AG09309 (cell line): ENCODE data around the gene PTTG1IP.
"Not testable (repeated sequence)": the region's sequence is repeated elsewhere in the genome, so short reads cannot be mapped to it uniquely, and the experiment has no call there.

Source experiments
- DNase-seq: peaks from one replicate; pipeline ENCODE4 v3.0.0-alpha.2; 2010; ENCODE audit warnings: low read depth
- H3K4me3 ChIP-seq: 2 replicates; pipeline ENCODE4 v1.5.1; 2011; ENCODE audit warnings: mild to moderate bottlenecking, low read depth, low read length, moderate library complexity; ENCODE audit not compliant: control insufficient read depth
- TF ChIP-seq, protein P1 (sequence below): IDR thresholded peaks from 2 replicates; pipeline ENCODE4 v1.5.1; 2011; ENCODE audit warnings: mild to moderate bottlenecking, low read depth, low read length, inconsistent platforms; ENCODE audit not compliant: insufficient read depth, control insufficient read depth; ENCODE audit errors: missing control alignments

PTTG1IP gene

DNA sequence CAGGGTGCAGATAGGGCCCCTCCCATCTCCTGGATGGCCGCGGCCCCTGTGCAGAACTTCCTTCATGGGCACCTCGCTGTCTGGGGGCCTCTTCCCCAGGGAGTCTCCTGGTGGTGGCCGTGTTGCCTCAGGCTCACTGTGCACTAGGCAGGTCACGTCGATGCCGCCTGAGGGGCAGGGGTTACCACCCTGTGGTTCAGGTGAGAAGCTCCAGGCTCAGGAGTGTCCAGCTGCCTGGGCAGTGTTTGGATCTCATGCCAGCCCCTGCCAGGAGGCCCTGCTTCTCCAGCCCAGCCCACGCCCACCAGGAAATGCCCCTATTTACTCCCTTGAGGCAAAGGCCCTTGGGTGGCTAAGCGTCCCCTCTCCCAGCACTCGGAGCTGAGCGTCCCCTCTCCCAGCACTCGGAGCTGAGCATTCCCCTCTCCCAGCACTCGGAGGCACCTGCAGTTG is 45.1 kb upstream of the PTTG1IP start:
- H3K4me3 ChIP-seq = no peak overlapping the region
- DNase-seq = no peak
- TF ChIP-seq, protein P1, sequence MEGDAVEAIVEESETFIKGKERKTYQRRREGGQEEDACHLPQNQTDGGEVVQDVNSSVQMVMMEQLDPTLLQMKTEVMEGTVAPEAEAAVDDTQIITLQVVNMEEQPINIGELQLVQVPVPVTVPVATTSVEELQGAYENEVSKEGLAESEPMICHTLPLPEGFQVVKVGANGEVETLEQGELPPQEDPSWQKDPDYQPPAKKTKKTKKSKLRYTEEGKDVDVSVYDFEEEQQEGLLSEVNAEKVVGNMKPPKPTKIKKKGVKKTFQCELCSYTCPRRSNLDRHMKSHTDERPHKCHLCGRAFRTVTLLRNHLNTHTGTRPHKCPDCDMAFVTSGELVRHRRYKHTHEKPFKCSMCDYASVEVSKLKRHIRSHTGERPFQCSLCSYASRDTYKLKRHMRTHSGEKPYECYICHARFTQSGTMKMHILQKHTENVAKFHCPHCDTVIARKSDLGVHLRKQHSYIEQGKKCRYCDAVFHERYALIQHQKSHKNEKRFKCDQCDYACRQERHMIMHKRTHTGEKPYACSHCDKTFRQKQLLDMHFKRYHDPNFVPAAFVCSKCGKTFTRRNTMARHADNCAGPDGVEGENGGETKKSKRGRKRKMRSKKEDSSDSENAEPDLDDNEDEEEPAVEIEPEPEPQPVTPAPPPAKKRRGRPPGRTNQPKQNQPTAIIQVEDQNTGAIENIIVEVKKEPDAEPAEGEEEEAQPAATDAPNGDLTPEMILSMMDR = no peak

DNA sequence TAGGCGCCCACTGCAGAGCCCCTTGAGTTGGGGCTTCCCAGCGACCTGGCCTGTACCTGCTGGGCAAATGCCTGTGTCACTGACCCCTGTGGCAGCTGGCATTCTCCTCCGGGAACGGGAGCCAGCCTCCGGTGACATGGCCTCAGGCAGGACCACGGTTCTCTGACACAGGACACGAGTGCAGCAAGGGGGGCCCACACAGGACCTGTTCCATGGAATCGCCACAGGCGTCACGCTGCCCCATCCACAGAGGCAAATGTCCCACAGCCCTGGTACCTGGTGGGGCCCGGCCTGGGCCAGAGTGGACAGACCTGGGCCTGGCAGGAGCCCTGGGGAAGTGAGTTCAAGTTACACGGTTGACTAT is 44.6 kb upstream of the PTTG1IP start:
- TF ChIP-seq, protein P1 = no peak
- H3K4me3 ChIP-seq = no peak overlapping the region
- DNase-seq = no peak

DNA sequence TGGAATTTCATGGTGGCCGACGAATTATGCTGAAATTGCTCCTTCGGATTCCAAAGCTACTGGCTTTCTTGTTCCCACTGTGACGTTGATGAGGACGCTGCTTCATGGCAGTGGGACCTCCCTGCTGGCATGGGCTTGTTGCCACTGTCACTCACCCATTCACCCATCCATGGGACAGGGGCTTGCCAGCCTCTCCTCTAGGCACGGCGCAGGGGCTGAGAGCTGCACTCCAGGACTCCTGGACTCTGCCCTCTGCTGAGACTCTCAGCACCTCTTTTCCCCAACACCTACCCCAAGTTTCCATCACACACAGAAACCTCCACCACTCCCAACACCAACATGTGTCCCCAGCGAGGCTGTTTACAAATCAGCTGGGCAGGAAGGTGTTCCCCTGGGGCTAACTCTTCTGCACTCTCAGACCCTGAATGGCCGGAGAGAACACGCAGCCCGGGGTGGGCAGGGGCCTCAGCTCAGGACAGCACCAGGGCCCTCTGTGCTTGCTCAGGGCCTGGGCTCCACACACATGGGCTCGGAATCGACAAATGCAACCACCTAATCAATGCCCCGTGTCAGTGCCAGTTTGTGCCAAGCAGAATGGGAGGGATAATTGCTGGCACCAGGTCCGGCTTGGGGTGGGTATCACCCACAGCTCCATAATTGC is 44.1 kb upstream of the PTTG1IP start:
- no peak overlapping the region for H3K4me3 ChIP-seq
- TF ChIP-seq, protein P1 = no peak

DNA sequence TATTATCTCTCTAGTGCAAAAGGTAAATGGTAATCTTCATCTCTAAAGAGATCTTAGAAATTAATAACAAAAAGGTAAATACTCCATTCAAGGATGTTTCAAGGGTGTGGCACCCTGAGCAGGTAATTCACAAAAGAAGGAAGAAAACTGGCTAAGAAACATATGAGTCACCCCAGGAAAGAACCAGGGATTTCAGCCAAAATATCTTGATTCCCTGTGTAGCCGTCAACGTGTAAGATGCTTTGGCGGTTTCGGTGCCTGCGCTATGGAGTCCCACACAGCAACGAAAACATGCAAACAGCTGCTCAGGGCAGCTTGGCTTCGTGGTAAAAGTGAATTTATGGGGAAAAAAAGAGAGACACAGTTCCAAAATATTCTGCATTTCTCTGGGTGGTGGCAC is 43.5 kb upstream of the PTTG1IP start:
- TF ChIP-seq, protein P1 = no peak
- H3K4me3 ChIP-seq = no peak overlapping the region
- DNase-seq = no peak

More for the DNA sequence above, 44.1 kb upstream of the PTTG1IP start:
- DNase-seq = no peak

DNA sequence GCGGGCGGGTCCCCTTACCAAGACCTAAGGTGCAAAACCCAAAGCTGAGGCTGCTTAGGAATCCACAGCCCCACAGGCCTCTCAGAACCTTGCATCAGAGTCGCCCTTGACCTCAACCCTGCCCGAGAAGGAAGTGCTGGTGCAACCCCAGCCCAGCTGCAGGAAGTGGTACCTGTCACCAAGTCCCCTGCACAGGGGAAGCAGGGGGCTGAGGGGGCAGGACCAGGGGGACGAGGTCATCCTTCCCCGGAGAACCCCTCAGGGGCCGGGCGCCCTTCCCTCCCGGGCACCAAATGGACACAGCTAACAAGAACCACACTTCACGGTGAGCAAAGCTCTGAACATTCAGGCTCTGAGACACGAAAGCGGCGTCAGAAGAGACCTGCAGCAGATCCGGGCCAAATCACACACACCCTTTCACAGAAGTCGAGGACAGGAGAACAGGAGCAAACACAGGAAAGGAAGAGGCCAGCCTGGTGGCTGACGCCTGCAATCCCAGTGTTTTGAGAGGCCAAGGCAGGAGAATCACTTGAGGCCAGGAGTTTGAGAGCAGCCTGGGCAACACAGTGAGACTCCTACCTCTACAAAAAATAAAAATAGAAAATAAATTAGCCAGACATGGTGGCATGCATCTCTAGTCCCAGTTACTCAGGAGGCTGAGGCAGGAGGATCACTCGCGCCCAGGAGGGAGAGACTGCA is 40.8 kb upstream of the PTTG1IP start:
- TF ChIP-seq, protein P1 = no peak
- no peak overlapping the region for H3K4me3 ChIP-seq
- DNase-seq = no peak

DNA sequence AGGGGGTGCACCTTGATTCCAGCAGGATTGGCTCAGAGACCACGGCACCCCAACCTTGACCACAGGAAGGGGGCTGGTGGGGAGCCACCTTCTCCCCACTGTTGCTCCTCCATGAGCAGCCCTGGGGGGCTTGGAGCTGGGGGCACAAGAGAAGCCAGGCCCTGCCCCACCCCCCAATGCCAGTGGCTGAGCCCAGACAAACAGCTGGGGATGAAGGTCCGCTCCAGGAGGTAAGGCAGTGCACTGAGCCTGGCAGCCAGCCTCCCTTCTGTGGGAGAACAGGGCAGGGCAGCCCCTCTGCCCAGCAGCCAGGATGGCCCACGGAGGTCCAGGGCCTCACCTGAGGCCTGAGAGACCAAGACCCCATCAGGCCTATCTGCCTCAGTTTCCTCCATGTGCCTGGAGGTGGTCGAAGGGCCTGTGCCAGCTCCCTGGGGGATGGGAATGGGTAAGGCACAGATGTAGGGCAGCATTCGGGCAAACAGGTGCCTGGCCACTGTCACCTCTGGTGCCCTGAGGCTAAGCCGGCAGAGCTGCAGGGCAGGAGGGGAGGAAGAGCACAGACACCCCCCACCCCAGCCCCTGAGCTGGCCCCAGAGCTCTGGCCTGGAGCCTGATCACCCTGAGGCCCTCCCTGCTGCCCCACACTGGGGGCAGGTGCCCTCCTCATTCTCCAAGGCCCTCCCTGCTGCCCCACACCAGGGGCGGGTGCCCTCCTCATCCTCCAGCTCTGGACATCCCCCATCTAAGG is 40.1 kb upstream of the PTTG1IP start:
- DNase-seq = no peak
- no peak overlapping the region for H3K4me3 ChIP-seq
- TF ChIP-seq, protein P1 = no peak

DNA sequence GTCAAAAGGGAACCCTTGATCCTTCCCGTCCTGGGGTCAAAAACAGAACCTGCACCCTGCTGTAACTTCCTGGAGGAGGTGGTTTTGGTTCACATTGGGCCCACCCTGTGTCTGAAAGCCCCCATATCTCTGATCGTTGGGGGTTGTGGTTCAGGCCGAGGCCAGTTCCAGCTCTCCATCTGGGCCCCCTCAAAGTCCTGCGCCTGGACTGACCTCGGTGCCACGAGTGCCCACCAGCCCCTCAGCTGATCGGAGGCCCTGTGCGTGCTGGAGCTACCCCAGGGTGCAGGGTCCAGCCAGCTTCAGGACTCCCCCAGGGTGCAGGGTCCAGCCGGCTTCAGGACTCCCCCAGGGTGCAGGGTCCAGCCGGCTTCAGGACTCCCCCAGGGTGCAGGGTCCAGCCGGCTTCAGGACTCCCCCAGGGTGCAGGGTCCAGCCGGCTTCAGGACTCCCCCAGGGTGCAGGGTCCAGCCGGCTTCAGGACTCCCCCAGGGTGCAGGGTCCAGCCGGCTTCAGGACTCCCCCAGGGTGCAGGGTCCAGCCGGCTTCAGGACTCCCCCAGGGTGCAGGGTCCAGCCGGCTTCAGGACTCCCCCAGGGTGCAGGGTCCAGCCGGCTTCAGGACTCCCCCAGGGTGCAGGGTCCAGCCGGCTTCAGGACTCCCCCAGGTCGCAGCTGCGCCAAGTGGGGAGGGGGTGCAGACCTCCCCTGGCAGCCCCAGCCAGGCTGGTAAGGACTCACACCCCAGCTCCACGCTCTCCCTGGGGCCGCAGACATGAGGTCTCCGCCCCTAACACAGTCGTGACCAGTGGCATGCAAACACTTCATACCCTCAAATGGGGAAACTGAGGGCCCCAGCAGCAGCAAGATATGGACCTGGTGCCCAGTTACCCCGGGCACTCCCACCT is 39.3 kb upstream of the PTTG1IP start:
- DNase-seq, H3K4me3 ChIP-seq: not testable (repeated sequence)
